Gastroesophageal sphincter (tissue), 3 donors: ENCODE data around the gene EEF1A2.

ENCODE experiments used
- CTCF ChIP-seq, 4 experiments: fragments of 200-600 bp in 2 of 4; fragments of 450-650 bp in 2 of 4; sonication (generic) in 1 of 4; IDR thresholded peaks; one replicate each; pipeline ENCODE4 v1.5.1; 2017 to 2019; ENCODE audit warnings: antibody characterized with exemption in 4 of 4, mild to moderate bottlenecking in 2 of 4, moderate library complexity in 2 of 4
- POLR2A ChIP-seq, 2 donors: fragments of 450-650 bp; IDR thresholded peaks; one replicate each; pipeline ENCODE4 v1.6.1; 2017; ENCODE audit warnings: antibody characterized with exemption in 2 of 2, mild to moderate bottlenecking in 2 of 2, moderate library complexity in 1 of 2

GRCh38 chr20:63513207-63513606 is 14.3 kb upstream of the EEF1A2 start:
- TF ChIP-seq CTCF (IDR thresholded peaks at IDR 0.05) (no peak), POLR2A (IDR thresholded peaks at IDR 0.05) (no peak)
